ENCODE results near the gene PSMC6. TPM values are rescaled to one million over a fixed set of nuclear protein-coding genes. Genes with fewer than 3 reads are reported as not detected.

The PSMC6 gene
- total RNA-seq, 1 experiment from 2014 or later, result 103 TPM

GRCh38 chr14:52660832-52661231 lies 46.2 kb upstream of the PSMC6 start:
- Histone ChIP-seq H3K23me2 (ENCODE audit: insufficient read length, low read depth, low read length, poor library complexity, severe bottlenecking) (no peaks in the 10 kb centered on the region), H4K8ac (replicated peaks; ENCODE audit: insufficient read length, low read depth, low read length) (no peak overlapping the region), H2BK15ac (ENCODE audit: low read depth, low read length) (no peak overlapping the region), H3K79me2 (ENCODE audit: insufficient read depth, low read length) (no peaks in the 10 kb centered on the region), H2BK120ac (ENCODE audit: low read depth, low read length, poor library complexity, severe bottlenecking) (no peak overlapping the region), H4K5ac (ENCODE audit: insufficient read length, low read depth, low read length) (no peak overlapping the region), H2BK12ac (ENCODE audit: insufficient read length, low read depth, low read length) (no peak overlapping the region), H3T11ph (ENCODE audit: low read length) (no peak overlapping the region), H2BK5ac (ENCODE audit: insufficient read length, low read length) (no peak overlapping the region), H3K23ac (ENCODE audit: insufficient read length, low read depth, low read length) (no peak overlapping the region), H3K18ac (ENCODE audit: insufficient read length, low read depth, low read length) (no peak overlapping the region), H3K27ac (ENCODE audit: insufficient read length, low read depth, low read length) (no peak overlapping the region), H3K4ac (ENCODE audit: low read depth, low read length) (no peak overlapping the region), H3K14ac (ENCODE audit: insufficient read depth, low read length) (no peak overlapping the region), H2BK20ac (ENCODE audit: low read depth, low read length, poor library complexity, severe bottlenecking) (no peak overlapping the region), H4K91ac (ENCODE audit: insufficient read length, low read depth, low read length) (no peak overlapping the region), H3K27me3 (ENCODE audit: insufficient read depth, low read length) (no peaks in the 10 kb centered on the region), H2AK5ac (ENCODE audit: insufficient read length, low read length) (no peak overlapping the region), H3K9me3 (ENCODE audit: control insufficient read depth, low read depth, low read length) (no peaks in the 10 kb centered on the region), H3K56ac (ENCODE audit: insufficient read length, low read depth, low read length) (no peak overlapping the region), H3K4me2 (ENCODE audit: insufficient read depth, insufficient read length, low read length) (no peak overlapping the region), H4K20me1 (ENCODE audit: control insufficient read depth, insufficient read depth, insufficient read length) (no peaks in the 10 kb centered on the region), H2AFZ (ENCODE audit: low read length) (no peak overlapping the region), H3K9ac (ENCODE audit: extremely low read depth, insufficient read length, low read length) (no peak overlapping the region), H3K79me1 (ENCODE audit: insufficient read depth, low read depth, low read length, poor library complexity, severe bottlenecking) (no peaks in the 10 kb centered on the region), H3K4me1 (ENCODE audit: insufficient read depth, low read length) (no peaks in the 10 kb centered on the region)
- H3K27me3 Mint-ChIP-seq (ENCODE audit: low read depth), result no peaks in the 10 kb centered on the region
- no CpG with 5 or more reads among the region's 1 CpG for WGBS (ENCODE audit: extremely low coverage, insufficient read length, low lambda C conversion rate)
- H3K4me3 Mint-ChIP-seq, result no peak overlapping the region
- H3K4me1 Mint-ChIP-seq, result peaks cover 9 to 14% of the 10 kb centered on the region in 2 experiments
- no peak for TF ChIP-seq CTCF (conservative IDR thresholded peaks at IDR 0.05)
- H3K9me3 Mint-ChIP-seq, result no peaks in the 10 kb centered on the region
- peak overlapping the region in 1 of 3 experiments; percentile 39; a peak in 2 of 7 replicates for H3K27ac Mint-ChIP-seq
- DNase-seq, result no peak
- H3K36me3 Mint-ChIP-seq (ENCODE audit: insufficient read depth in 1 of 3, low read depth in 3 of 3), result peaks cover 10 to 19% (median 15%) of the 10 kb centered on the region in 3 experiments

Measured in H9 (cell line).